OCI-LY7 (cell line): Measurements from ENCODE around the gene HOXB6. TPM values are rescaled to one million over a fixed set of nuclear protein-coding genes. Genes with fewer than 3 reads are reported as not detected.

ENCODE experiments used
- BruUV-seq: library from RNA; stranded (reverse); fragments of 400-500 nt; replicated peaks from 2 replicates; lab custom pipeline; 2021; lab: Mats Ljungman, UMichigan
- CTCF ChIA-PET: fragments of 300-600 bp; sonication (Branson Sonifier 250); formaldehyde crosslinking; loops from one replicate; lab custom pipeline; 2022; ENCODE audit warnings: antibody characterized with exemption; ENCODE audit not compliant: unreplicated experiment; lab: Charles Lee
- POLR2A ChIA-PET: fragments of 300-600 bp; sonication (Branson Sonifier 250); formaldehyde crosslinking; loops from one replicate; lab custom pipeline; 2022; ENCODE audit warnings: antibody characterized with exemption; lab: Charles Lee
- DNase-seq: peaks from one replicate; pipeline ENCODE4 v3.0.0-alpha.2; 2015; ENCODE audit warnings: low spot score
- H2AFZ ChIP-seq: fragments of 200-600 bp; sonication (generic), shearing (Covaris generic); 2 replicates; pipeline ENCODE4 v1.6.1; 2014; ENCODE audit warnings: mild to moderate bottlenecking, antibody characterized with exemption, low read length, moderate library complexity
- H3K27ac ChIP-seq: fragments of 200-600 bp; sonication (generic); 2 replicates; pipeline ENCODE4 v1.5.1; 2014; ENCODE audit warnings: mixed run types, low read depth, mild to moderate bottlenecking, moderate library complexity, low read length, inconsistent platforms; ENCODE audit not compliant: poor library complexity, severe bottlenecking
- H3K36me3 ChIP-seq: fragments of 200-600 bp; sonication (generic); 2 replicates; pipeline ENCODE4 v1.6.1; 2014; ENCODE audit warnings: mild to moderate bottlenecking, antibody characterized with exemption, low read length, moderate library complexity, mixed read lengths; ENCODE audit not compliant: insufficient read depth
- H3K4me1 ChIP-seq: fragments of 200-600 bp; sonication (generic); 2 replicates; pipeline ENCODE4 v1.5.1; 2014; ENCODE audit warnings: mild to moderate bottlenecking, low read length; ENCODE audit not compliant: insufficient read depth, poor library complexity, severe bottlenecking
- H3K4me2 ChIP-seq: fragments of 200-600 bp; sonication (generic); 2 replicates; pipeline ENCODE4 v1.6.1; 2014; ENCODE audit warnings: mild to moderate bottlenecking, low read length
- H3K4me3 ChIP-seq: fragments of 200-600 bp; sonication (generic); 2 replicates; pipeline ENCODE4 v1.5.1; 2014; ENCODE audit warnings: mild to moderate bottlenecking, low read depth, low read length; ENCODE audit not compliant: poor library complexity, severe bottlenecking
- H3K79me2 ChIP-seq: fragments of 200-600 bp; sonication (generic); 2 replicates; pipeline ENCODE4 v1.6.1; 2016; ENCODE audit warnings: low read depth, mild to moderate bottlenecking, low read length, moderate library complexity, mixed read lengths; ENCODE audit not compliant: insufficient read depth
- H3K9me2 ChIP-seq: fragments of 200-600 bp; sonication (generic); 2 replicates; pipeline ENCODE4 v1.6.1; 2016; ENCODE audit warnings: mild to moderate bottlenecking, low read length, mixed read lengths; ENCODE audit not compliant: insufficient read depth
- H3K9me3 ChIP-seq: fragments of 200-600 bp; sonication (generic); 2 replicates; pipeline ENCODE4 v1.6.1; 2014; ENCODE audit warnings: mild to moderate bottlenecking, mixed run types, low read length, mixed read lengths
- H4K20me1 ChIP-seq: fragments of 200-600 bp; sonication (generic); 2 replicates; pipeline ENCODE4 v1.6.1; 2014; ENCODE audit warnings: mild to moderate bottlenecking, antibody characterized with exemption, low read length, moderate library complexity, mixed read lengths; ENCODE audit not compliant: insufficient read depth
- CTCF ChIP-seq: fragments of 200-600 bp; sonication (generic); conservative IDR thresholded peaks from 2 replicates; pipeline ENCODE4 v1.5.1; 2014; ENCODE audit warnings: mild to moderate bottlenecking, antibody characterized with exemption, low read length, moderate library complexity, mixed read lengths
- EZH2phosphoT487 ChIP-seq: fragments of 200-600 bp; sonication (generic); IDR thresholded peaks from 2 replicates; pipeline ENCODE4 v1.6.1; 2018; ENCODE audit warnings: low read depth, borderline replicate concordance, mild to moderate bottlenecking, mixed run types, antibody characterized with exemption, low read length, moderate library complexity, mixed read lengths
- intact Hi-C: fragments of 100-400 bp; cut with micrococcal nuclease; formaldehyde crosslinking; loops from one replicate; pipeline ENCODE4 v1.10.0; 2022; ENCODE audit not compliant: unreplicated experiment
- total RNA-seq, 2 experiments: library from RNA; depleted of rRNA in 1 of 2; stranded (reverse); fragments of >200 nt in 1 of 2; shearing (Covaris generic) in 1 of 2; gene quantifications; 2 replicates each; pipeline ENCODE4 v1.2.3, GENCODE V29; 2014 to 2022

Gene HOXB6
- total RNA-seq, 2 experiments from 2014 or later = not detected

DNA sequence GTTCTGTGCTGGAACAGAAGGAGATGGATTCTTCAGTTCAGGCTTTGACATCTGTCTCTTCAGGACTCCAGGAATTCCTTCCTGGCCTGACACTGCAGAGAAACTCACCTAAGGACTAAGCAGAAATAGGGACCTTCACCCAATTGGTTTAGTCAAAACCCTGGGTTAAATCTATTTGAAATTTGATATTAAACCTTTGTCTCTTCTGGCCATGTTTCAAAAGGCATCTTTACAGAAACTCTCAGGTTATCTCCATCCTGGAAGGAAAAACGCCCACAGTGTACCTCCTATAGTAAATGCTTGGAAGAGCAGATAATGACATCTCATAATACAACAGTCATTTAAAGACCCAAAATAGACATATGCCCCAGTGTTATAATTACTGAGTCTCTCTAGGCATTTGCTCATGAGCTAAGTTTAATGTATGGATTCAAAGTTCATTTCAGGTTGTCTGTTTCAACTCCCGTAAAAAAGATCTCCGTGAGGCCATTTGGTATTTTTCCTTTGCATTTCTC, 21.0 kb downstream of the HOXB6 start:
- DNase-seq = no peak
- intact Hi-C loops = no loop called here
- peaks cover 40% of the 10 kb centered on the region for H3K4me1 ChIP-seq
- H3K9me3 ChIP-seq = no peaks in the 10 kb centered on the region
- no peak overlapping the region for H3K4me2 ChIP-seq
- no peak overlapping the region for H3K4me3 ChIP-seq
- H3K79me2 ChIP-seq = no peaks in the 10 kb centered on the region
- H3K36me3 ChIP-seq = no peaks in the 10 kb centered on the region
- no peaks in the 10 kb centered on the region for H3K9me2 ChIP-seq
- H4K20me1 ChIP-seq = no peaks in the 10 kb centered on the region
- H2AFZ ChIP-seq = no peak overlapping the region
- BruUV-seq = no TSS peak
- TF ChIP-seq CTCF = no peak
- no peak for TF ChIP-seq EZH2phosphoT487
- CTCF ChIA-PET = no interaction called here
- POLR2A ChIA-PET = no interaction called here
- H3K27ac ChIP-seq = no peak overlapping the region

- intact Hi-C loops = no loop called here
- H3K36me3 ChIP-seq = no peaks in the 10 kb centered on the region
- H3K4me1 ChIP-seq = peaks cover 35% of the 10 kb centered on the region
- H3K9me3 ChIP-seq = no peaks in the 10 kb centered on the region
- ChIA-PET POLR2A (interaction anchor here (0.6 kb wide), 1 partner anchor 1076 kb away, joined by 3 read pairs; no protein-coding TSS in a partner anchor), CTCF (no interaction called here)
- no peaks in the 10 kb centered on the region for H3K79me2 ChIP-seq
- TF ChIP-seq EZH2phosphoT487 (no peak), CTCF (no peak)
- no peaks in the 10 kb centered on the region for H4K20me1 ChIP-seq
- H3K4me3 ChIP-seq = no peak overlapping the region
- no TSS peak for BruUV-seq
- DNase-seq = no peak
- H3K4me2 ChIP-seq = no peak overlapping the region
- no peaks in the 10 kb centered on the region for H3K9me2 ChIP-seq
- H2AFZ ChIP-seq = no peak overlapping the region
- no peak overlapping the region for H3K27ac ChIP-seq
These were observed 22.1 kb downstream of the HOXB6 start for GRCh38 chr17:48582750-48583069.

GRCh38 chr17:48579760-48580554, 24.8 kb downstream of the HOXB6 start:
- no peak for TF ChIP-seq EZH2phosphoT487
- TF ChIP-seq CTCF = no peak
- Histone ChIP-seq H3K9me3 (no peaks in the 10 kb centered on the region), H3K4me2 (no peak overlapping the region), H3K9me2 (no peaks in the 10 kb centered on the region), H3K79me2 (peaks cover 6% of the 10 kb centered on the region; the same call in 1 of the 2 replicates), H2AFZ (no peak overlapping the region), H4K20me1 (no peaks in the 10 kb centered on the region), H3K36me3 (peaks cover 5% of the 10 kb centered on the region; the same call in 1 of the 2 replicates), H3K4me3 (no peak overlapping the region), H3K4me1 (peaks cover 21% of the 10 kb centered on the region), H3K27ac (no peak overlapping the region)
- CTCF ChIA-PET = no interaction called here
- POLR2A ChIA-PET = interaction anchor here (0.6 kb wide), 1 partner anchor 137 kb away, joined by 4 read pairs; no protein-coding TSS in a partner anchor
- intact Hi-C loops = no loop called here
- DNase-seq = no peak
- no TSS peak for BruUV-seq
